Activated T-cell treated with anti-CD3 and anti-CD28 coated beads, Interleukin-2, amount 50 U/mL, for 24 hours (primary cell): Measurements from ENCODE around the gene RAB7B.

Experiments
- DNase-seq: peaks from one replicate; pipeline ENCODE4 v3.0.0-alpha.2; 2020
- H3K27ac Mint-ChIP-seq: 2 replicates; pipeline ENCODE4 v1.8.0; 2020; ENCODE audit warnings: mild to moderate bottlenecking, mixed read lengths
- H3K27me3 Mint-ChIP-seq: 2 replicates; pipeline ENCODE4 v1.8.0; 2020; ENCODE audit warnings: mixed read lengths
- H3K36me3 Mint-ChIP-seq: 2 replicates; pipeline ENCODE4 v1.8.0; 2020; ENCODE audit warnings: low read depth, mixed read lengths
- H3K4me1 Mint-ChIP-seq: 2 replicates; pipeline ENCODE4 v1.8.0; 2020; ENCODE audit warnings: low read depth, mixed read lengths
- H3K4me3 Mint-ChIP-seq: 2 replicates; pipeline ENCODE4 v1.8.0; 2020; ENCODE audit warnings: mild to moderate bottlenecking, moderate library complexity, mixed read lengths
- H3K9me3 Mint-ChIP-seq: 2 replicates; pipeline ENCODE4 v1.8.0; 2020; ENCODE audit warnings: mixed read lengths

Gene RAB7B

GRCh38 chr1:206032380-206033140 is 29.4 kb upstream of the RAB7B start:
- peaks cover 27% of the 10 kb centered on the region for H3K27me3 Mint-ChIP-seq
- H3K36me3 Mint-ChIP-seq = no peaks in the 10 kb centered on the region
- peaks cover 15% of the 10 kb centered on the region for H3K4me1 Mint-ChIP-seq
- no peaks in the 10 kb centered on the region for H3K9me3 Mint-ChIP-seq
- DNase-seq = no peak
- H3K27ac Mint-ChIP-seq = no peak overlapping the region
- H3K4me3 Mint-ChIP-seq = no peak overlapping the region

GRCh38 chr1:206030714-206031113 is 27.5 kb upstream of the RAB7B start:
- Mint-ChIP-seq H3K36me3 (no peaks in the 10 kb centered on the region), H3K27me3 (peaks cover 27% of the 10 kb centered on the region), H3K4me1 (peaks cover 8% of the 10 kb centered on the region), H3K9me3 (no peaks in the 10 kb centered on the region), H3K4me3 (no peak overlapping the region), H3K27ac (no peak overlapping the region)
- DNase-seq = peak; percentile 74

GRCh38 chr1:206030191-206030590 is 27.0 kb upstream of the RAB7B start:
- Mint-ChIP-seq H3K27ac (no peak overlapping the region), H3K4me3 (no peak overlapping the region), H3K27me3 (peaks cover 27% of the 10 kb centered on the region), H3K4me1 (peaks cover 8% of the 10 kb centered on the region), H3K36me3 (no peaks in the 10 kb centered on the region), H3K9me3 (no peaks in the 10 kb centered on the region)
- DNase-seq = no peak

- peaks cover 22% of the 10 kb centered on the region for H3K27me3 Mint-ChIP-seq
- no peak overlapping the region for H3K27ac Mint-ChIP-seq
- H3K36me3 Mint-ChIP-seq = no peaks in the 10 kb centered on the region
- DNase-seq = no peak
- H3K4me1 Mint-ChIP-seq = peaks cover 3% of the 10 kb centered on the region
- H3K4me3 Mint-ChIP-seq = no peak overlapping the region
- H3K9me3 Mint-ChIP-seq = no peaks in the 10 kb centered on the region
Measured at GRCh38 chr1:206029484-206029883, 26.3 kb upstream of the RAB7B start.

- no peak for DNase-seq
- Mint-ChIP-seq H3K4me3 (no peak overlapping the region), H3K4me1 (peaks cover 2% of the 10 kb centered on the region), H3K27me3 (peaks cover 23% of the 10 kb centered on the region), H3K27ac (no peak overlapping the region), H3K9me3 (no peaks in the 10 kb centered on the region), H3K36me3 (no peaks in the 10 kb centered on the region)
Measured at GRCh38 chr1:206025283-206025820, 22.2 kb upstream of the RAB7B start.

GRCh38 chr1:206023695-206024094 is 20.5 kb upstream of the RAB7B start, which contains the start of gene CTSE:
TSS of gene CTSE (minus strand) at chr1:206023895. CDS start at chr1:206023791, 104 bp downstream.
- Mint-ChIP-seq H3K4me1 (peaks cover 2% of the 10 kb centered on the region), H3K27ac (no peak within 1 kb of the TSS), H3K4me3 (no peak within 1 kb of the TSS), H3K9me3 (no peaks in the 10 kb centered on the region), H3K36me3 (no peaks in the 10 kb centered on the region), H3K27me3 (peaks cover 8% of the 10 kb centered on the region)
- no peak for DNase-seq

- Mint-ChIP-seq H3K4me1 (peaks cover 2% of the 10 kb centered on the region), H3K9me3 (no peaks in the 10 kb centered on the region), H3K27me3 (peaks cover 8% of the 10 kb centered on the region), H3K4me3 (no peak overlapping the region), H3K36me3 (no peaks in the 10 kb centered on the region), H3K27ac (no peak overlapping the region)
- no peak for DNase-seq
Measured at GRCh38 chr1:206022766-206023165, 19.6 kb upstream of the RAB7B start.

- Mint-ChIP-seq H3K4me3 (no peak overlapping the region), H3K36me3 (no peaks in the 10 kb centered on the region), H3K9me3 (no peaks in the 10 kb centered on the region), H3K27me3 (peaks cover 8% of the 10 kb centered on the region), H3K4me1 (peaks cover 2% of the 10 kb centered on the region), H3K27ac (no peak overlapping the region)
- no peak for DNase-seq
Measured at GRCh38 chr1:206021626-206022365, 18.6 kb upstream of the RAB7B start.

- Mint-ChIP-seq H3K9me3 (no peaks in the 10 kb centered on the region), H3K27me3 (peaks cover 8% of the 10 kb centered on the region), H3K27ac (no peak overlapping the region), H3K4me3 (no peak overlapping the region), H3K4me1 (peaks cover 2% of the 10 kb centered on the region), H3K36me3 (no peaks in the 10 kb centered on the region)
- DNase-seq = no peak
Measured at GRCh38 chr1:206021008-206021625, 17.9 kb upstream of the RAB7B start.

- Mint-ChIP-seq H3K4me3 (no peak overlapping the region), H3K4me1 (peaks cover 2% of the 10 kb centered on the region), H3K27me3 (peaks cover 8% of the 10 kb centered on the region), H3K9me3 (no peaks in the 10 kb centered on the region), H3K27ac (no peak overlapping the region), H3K36me3 (no peaks in the 10 kb centered on the region)
- no peak for DNase-seq
Measured at GRCh38 chr1:206020393-206021007, 17.3 kb upstream of the RAB7B start.

- no peak overlapping the region for H3K4me3 Mint-ChIP-seq
- H3K36me3 Mint-ChIP-seq = no peaks in the 10 kb centered on the region
- DNase-seq = no peak
- H3K27me3 Mint-ChIP-seq = no peaks in the 10 kb centered on the region
- no peaks in the 10 kb centered on the region for H3K9me3 Mint-ChIP-seq
- peaks cover 28% of the 10 kb centered on the region for H3K4me1 Mint-ChIP-seq
- H3K27ac Mint-ChIP-seq = no peak overlapping the region
Measured at GRCh38 chr1:206015071-206015470, 11.9 kb upstream of the RAB7B start.

- H3K27ac Mint-ChIP-seq = no peak overlapping the region
- no peaks in the 10 kb centered on the region for H3K36me3 Mint-ChIP-seq
- DNase-seq = no peak
- H3K9me3 Mint-ChIP-seq = no peaks in the 10 kb centered on the region
- no peaks in the 10 kb centered on the region for H3K27me3 Mint-ChIP-seq
- H3K4me1 Mint-ChIP-seq = peaks cover 28% of the 10 kb centered on the region
- no peak overlapping the region for H3K4me3 Mint-ChIP-seq
Measured at GRCh38 chr1:206014601-206015000, 11.4 kb upstream of the RAB7B start.

GRCh38 chr1:206013026-206013795 is 10.0 kb upstream of the RAB7B start:
- Mint-ChIP-seq H3K27me3 (no peaks in the 10 kb centered on the region), H3K36me3 (no peaks in the 10 kb centered on the region), H3K9me3 (no peaks in the 10 kb centered on the region), H3K4me1 (peaks cover 28% of the 10 kb centered on the region), H3K27ac (no peak overlapping the region), H3K4me3 (no peak overlapping the region)
- no peak for DNase-seq
